Thyroid gland (tissue), 4 donors: ENCODE data around the gene ASIC3.

Experiments
- CTCF ChIP-seq, 6 experiments: fragments of 200-600 bp in 3 of 6; fragments of 450-650 bp in 3 of 6; sonication (generic) in 3 of 6; IDR thresholded peaks; one replicate each; pipeline ENCODE4 v1.5.1; 2016 to 2019; ENCODE audit warnings: antibody characterized with exemption in 6 of 6, mild to moderate bottlenecking in 2 of 6, inconsistent platforms in 1 of 6, moderate library complexity in 1 of 6
- POLR2A ChIP-seq, 2 donors: fragments of 450-650 bp; IDR thresholded peaks; one replicate each; pipeline ENCODE4 v1.6.1; 2017; ENCODE audit warnings: antibody characterized with exemption in 2 of 2, mild to moderate bottlenecking in 2 of 2, moderate library complexity in 1 of 2

- TF ChIP-seq CTCF (IDR thresholded peaks at IDR 0.05) (no peak), POLR2A (IDR thresholded peaks at IDR 0.05) (no peak)
Observed at GRCh38 chr7:151100921-151101320, 52.6 kb downstream of the ASIC3 start.
